Glomerular endothelial cell (primary cell): ENCODE data around the gene PAWR. TPM values are rescaled to one million over a fixed set of nuclear protein-coding genes. Genes with fewer than 3 reads are reported as not detected.
"Not testable (repeated sequence)": the region's sequence is repeated elsewhere in the genome, so short reads cannot be mapped to it uniquely, and the experiment has no call there.

Experiments used
- DNase-seq: peaks from one replicate; pipeline ENCODE4 v3.0.0-alpha.2; 2011; ENCODE audit warnings: low read depth, low spot score; ENCODE audit errors: extremely low read depth
- total RNA-seq: library from RNA; depleted of rRNA; stranded (reverse); fragments of >200 nt; gene quantifications from 2 replicates; pipeline ENCODE4 v1.2.3, GENCODE V29; 2015

The PAWR gene
- total RNA-seq, 1 donor from 2014 or later = 65.0 TPM

DNA sequence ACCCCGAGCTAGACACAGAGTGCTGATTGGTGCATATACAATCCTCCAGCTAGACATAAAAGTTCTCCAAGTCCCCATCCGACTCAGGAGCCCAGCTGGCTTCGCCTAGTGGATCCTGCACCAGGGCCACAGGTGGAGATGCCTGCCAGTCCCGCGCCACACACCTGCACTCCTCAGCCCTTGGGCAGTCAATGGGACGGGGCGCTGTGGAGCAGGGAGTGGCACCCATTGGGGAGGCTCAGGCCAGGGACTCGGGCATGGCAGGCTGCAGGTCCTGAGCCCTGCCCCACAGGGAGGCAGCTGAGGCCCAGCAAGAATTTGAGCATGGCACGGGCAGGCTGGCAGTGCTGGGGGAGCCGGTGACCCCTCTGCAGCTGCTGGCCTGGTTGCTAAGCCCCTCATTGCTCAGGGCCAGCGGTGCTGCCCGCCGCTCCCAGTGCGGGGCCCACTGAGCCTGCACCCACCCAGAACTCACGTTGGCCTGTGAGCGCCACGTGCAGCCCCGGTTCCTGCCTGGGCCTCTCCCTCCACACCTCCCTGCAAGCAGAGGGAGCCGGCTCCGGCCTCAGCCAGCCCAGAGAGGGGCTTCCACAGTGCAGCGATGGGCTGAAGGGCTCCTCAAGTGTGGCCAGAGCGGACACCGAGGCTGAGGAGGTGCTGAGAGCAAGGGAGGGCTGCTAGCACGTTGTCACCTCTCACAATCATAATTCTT is 136.7 kb downstream of the PAWR start:
- no peak for DNase-seq

DNA sequence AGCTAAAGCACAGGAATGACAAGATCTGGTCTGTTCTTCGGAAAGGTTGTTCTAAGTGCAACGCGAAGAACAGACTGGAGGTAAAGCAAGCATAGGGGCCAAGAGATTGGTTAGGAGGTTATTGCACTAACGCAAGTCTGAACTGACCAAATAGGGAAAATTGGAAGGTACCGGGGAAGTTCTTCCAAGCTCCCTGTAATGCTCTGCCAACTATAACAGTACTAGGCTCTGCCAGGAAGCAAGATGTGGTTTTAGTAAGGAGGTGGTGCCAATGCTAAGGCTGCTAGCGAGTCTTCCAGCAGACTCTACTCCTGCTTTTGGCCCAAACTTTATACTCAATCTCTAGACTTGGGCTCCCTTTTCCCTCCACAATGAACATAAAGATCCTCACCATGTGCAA is 138.6 kb downstream of the PAWR start:
- DNase-seq = no peak

DNA sequence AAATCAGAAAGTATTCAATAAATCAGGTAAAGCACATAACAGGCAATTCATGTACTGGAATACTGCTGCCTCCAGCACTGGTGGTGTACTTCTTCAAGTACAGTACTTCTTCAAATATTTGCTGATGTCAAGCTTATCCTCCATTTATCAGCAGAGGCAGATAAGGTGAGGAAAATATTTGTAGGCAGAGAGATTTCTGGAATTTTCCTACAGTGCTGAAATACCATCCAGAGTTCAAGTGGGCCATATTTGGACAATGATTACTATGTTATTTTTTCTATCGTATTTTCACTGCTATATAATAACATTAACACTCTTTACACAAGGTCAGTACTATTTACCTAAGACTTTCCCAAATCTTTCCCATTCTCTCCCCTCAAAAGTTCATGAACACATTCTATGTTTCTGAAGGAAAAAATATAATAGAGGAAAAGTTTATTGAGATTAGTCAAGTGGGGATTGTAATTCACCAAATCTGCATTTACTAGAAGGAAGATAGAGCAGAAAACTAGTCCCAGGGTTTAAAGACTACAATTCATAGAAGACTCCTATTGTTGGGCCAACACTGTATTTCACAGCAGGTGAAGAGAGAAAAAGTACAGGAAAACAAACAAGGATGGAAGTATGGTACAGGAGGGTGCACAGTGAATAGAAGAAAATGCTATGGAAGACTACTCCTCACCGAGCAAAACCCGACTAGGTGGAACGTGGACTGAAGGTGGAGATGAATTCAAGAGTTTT is 141.1 kb downstream of the PAWR start:
- no peak for DNase-seq

DNA sequence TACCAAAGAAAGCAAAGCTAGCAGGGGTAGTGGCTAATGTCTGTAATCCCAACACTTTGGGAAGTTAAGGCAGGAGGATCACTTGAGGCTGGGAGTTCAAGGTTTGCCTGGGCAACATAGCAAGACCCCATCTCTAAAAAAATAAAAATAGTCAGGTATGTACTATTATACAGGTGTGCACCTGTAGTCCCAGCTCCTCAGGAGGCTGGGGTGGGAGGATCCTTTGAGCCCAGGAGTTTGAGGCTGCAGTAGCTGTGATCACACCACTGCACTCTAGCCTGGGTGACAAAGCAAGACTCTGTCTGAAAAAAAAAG is 142.2 kb downstream of the PAWR start:
- DNase-seq = no peak

DNA sequence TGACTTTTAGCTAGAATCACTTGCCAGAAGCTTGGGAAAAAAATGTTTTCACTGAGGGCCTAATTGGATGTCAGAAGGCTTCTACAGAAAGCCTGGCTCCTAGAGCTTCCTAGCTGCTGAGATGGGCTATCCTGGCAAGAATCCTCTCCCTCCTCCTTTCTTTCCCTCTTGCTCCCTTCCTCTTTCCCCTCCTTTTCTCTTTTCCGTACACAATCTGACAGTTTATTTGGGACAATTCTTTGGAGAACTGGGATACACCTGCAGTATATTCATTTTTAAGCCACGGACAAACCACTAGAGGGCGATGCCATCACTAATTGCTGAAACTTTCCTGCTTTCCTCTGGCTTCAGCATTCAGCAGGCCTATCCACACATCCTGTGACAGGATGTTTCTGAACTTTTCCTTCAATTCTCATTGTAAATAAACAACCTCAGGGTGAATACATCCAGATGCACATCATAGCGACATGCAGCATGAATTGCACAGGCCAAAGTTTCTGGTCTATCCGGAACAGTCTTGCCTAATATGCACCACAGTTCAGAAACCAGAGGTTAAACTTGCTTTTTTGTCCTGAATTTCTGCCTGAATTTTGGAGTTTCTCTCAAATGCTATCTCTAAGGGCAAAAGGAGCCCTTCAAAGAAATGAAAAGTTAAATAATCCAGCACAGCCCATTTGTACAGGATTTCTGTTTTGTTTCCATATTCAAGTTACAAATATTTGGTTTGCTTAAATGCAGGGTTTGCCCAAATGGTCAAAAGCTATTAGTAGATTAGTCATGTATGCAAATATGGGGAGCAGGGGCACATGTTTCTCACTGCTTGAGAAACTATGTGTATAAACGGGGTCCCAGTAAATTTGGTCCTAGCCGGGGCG is 142.8 kb downstream of the PAWR start:
- peak; percentile 90 for DNase-seq

DNA sequence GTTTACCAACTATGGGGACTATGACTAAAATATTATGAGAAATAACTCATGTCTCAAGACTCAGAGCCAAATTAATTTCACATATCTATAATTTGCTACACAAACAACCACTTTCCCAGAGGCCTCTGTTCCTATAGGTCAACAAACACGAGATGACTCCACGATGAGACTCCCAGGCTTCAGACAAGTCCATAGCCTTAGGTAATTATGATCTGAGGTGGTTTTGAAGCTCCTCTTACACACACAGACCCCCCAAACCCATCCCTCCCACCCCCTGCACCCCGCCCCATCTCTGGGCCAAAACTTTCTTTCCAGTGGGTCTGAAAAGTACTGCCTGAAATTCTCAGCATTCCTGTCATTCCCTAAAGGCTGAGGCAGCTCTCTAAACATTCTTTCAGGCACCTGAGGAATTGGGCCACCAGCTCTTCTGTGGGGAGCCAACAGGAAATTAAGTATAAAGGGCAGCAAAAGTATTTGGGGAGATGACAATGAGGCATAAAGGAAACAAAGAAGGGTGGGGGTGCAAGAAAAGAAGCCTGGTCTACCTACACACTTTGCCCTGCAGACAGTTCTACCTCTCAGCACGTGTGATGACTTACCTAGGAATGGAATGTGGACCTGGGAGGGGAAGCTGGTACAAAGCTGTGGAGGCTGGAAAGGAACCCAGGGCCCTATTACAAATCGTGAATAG is 143.6 kb downstream of the PAWR start:
- DNase-seq = no peak

DNA sequence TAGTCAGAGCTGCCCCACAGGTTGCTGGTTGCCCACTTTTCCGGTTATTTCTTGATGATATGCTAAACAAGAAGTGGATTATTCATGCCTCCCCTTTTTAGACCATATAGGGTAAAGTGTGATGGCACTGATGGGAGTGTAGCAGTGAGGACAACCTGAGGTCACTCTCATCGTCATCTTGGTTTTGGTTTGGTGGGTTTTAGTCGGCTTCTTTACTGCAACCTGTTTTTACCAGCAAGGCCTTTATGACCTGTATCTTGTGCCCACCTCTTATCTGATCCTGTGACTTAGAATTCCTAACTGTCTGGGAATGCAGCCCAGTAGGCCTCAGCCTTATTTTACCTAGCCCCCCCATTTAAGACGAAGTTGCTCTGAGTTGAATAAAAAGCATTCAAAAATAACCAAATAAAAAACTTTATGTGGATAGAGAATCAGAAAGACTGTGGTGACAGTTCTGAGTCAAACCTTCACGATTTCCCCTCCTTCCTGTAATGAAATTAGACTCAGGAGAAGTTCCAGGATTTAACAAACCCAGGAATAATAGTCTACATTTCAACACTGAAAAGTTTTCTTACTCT is 144.2 kb downstream of the PAWR start:
- DNase-seq = no peak

DNA sequence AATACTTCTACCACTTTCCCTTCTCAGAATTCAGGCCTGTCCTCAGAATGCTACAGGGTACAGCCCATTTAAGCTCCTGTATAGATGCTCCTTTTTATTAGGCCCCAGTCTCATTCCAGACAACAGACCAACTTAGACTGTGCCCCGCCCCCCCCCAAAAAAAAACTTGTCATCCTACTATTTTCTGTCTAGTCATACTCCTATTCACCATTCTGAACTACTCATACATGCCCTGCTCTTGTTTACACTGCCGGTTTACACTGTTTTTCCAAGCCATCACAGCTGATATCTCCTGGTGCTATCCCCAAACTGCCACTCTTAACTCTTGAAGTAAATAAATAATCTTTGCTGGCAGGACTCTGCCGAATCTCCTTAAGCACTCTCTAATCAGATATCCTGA is 146.3 kb downstream of the PAWR start:
- DNase-seq = not testable (repeated sequence)

DNA sequence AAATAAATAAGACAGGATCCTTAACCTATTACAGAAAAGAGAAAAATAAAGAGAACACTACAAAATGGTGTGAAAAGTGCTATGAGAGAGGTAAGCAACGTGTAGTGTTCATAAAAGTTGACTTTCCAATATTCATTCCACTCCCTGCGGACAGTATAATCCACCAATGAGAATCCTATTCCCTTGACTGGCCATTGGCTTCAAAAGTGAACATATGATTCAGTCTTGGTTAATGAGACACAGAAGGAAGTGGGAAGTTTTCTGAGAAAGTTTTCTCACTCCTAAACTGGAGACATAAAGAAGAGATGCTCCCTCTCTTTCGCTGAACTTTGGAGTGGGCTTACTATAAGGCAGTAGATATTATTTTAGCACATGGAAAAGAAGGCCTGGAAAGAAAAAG is 153.1 kb downstream of the PAWR start:
- no peak for DNase-seq

DNA sequence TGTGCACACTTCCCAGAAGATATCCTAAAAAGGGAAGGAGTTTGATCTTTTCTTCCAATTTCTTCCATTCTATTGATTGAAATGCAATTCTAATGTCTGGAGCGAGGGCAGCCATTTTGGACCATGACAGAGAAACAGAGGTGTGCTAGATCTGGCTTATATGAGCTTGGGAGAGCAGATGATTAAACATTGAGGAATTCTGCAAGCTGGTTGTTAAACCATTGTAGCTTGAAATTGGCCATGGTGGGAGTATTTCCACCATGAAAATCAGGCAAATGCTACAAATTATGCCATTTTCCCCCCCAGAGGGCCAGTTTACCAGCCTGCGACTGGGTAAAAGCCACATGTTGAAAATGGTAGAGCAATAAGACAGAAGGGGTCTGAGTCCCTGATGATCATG is 155.0 kb downstream of the PAWR start:
- DNase-seq = no peak

Other genes with a start within 250 kb of the PAWR start
- 36.1 and 61.1 TPM in 2 replicates for gene PPP1R12A, start 244.1 kb upstream of the PAWR start, total RNA-seq